Measurements from ENCODE around the gene FNDC3B. TPM values are rescaled to one million over a fixed set of nuclear protein-coding genes. Genes with fewer than 3 reads are reported as not detected.
A peak's percentile ranks its signal among the peaks of the same experiment; 100 is the strongest.

FNDC3B gene
- total and polyA plus RNA-seq, 12 donors = 9.7 to 118 (median 85.0) TPM

- Histone ChIP-seq H3K4me3 (no peak overlapping the region), H3K36me3 (peaks cover 0 to 100% (median 72%) of the 10 kb centered on the region in 9 donors), H3K9me3 (no peaks in the 10 kb centered on the region), H3K4me1 (peaks cover 0 to 3% (median 0%) of the 10 kb centered on the region in 9 donors), H3K27ac (no peak overlapping the region), H3K27me3 (no peaks in the 10 kb centered on the region)
- WGBS, 2 donors = 74 to 86% methylated on average over 3 of the region's 3 CpGs
- intact Hi-C loops (cut with DNase I) = loop anchor here in 5 of 10 donors (10.0 kb wide), 3 partner anchors 129 to 701 kb away; partner anchors contain the start of gene FNDC3B (in 1 of the 5)
- TF ChIP-seq CTCF (IDR thresholded peaks at IDR 0.05) = no peak
- no peak for DNase-seq
- ATAC-seq = no peak
Observed at GRCh38 chr3:172346161-172346560, 306.8 kb downstream of the FNDC3B start.

GRCh38 chr3:172347895-172348679 is 308.7 kb downstream of the FNDC3B start:
- H3K4me3 ChIP-seq = no peak overlapping the region
- H3K27me3 ChIP-seq = no peaks in the 10 kb centered on the region
- H3K27ac ChIP-seq = peak overlapping the region in 2 of 10 donors; percentile 6 to 26
- 85 to 94% methylated on average over 3 of the region's 3 CpGs for WGBS, 2 donors
- no peaks in the 10 kb centered on the region for H3K9me3 ChIP-seq
- TF ChIP-seq CTCF (IDR thresholded peaks at IDR 0.05) = no peak
- no peak for ATAC-seq
- H3K36me3 ChIP-seq = peaks cover 0 to 100% (median 65%) of the 10 kb centered on the region in 9 donors
- no peak for DNase-seq
- H3K4me1 ChIP-seq = peaks cover 0 to 3% (median 0%) of the 10 kb centered on the region in 9 donors
- intact Hi-C loops (cut with DNase I) = loop anchor here in 5 of 10 donors (10.0 kb wide), 3 partner anchors 127 to 703 kb away; partner anchors contain the start of gene FNDC3B (in 1 of the 5)

- WGBS, 2 donors = 90 to 91% methylated on average over 9 of the region's 9 CpGs
- H3K27ac ChIP-seq = no peak overlapping the region
- H3K27me3 ChIP-seq = no peaks in the 10 kb centered on the region
- peaks cover 0 to 21% (median 16%) of the 10 kb centered on the region in 9 donors for H3K4me1 ChIP-seq
- intact Hi-C loops (cut with DNase I) = loop anchor here in 3 of 10 donors (10.0 kb wide), 4 partner anchors 123 to 707 kb away; no protein-coding TSS in a partner anchor
- no peaks in the 10 kb centered on the region for H3K9me3 ChIP-seq
- DNase-seq (no peak), ATAC-seq (no peak)
- H3K4me3 ChIP-seq = no peak overlapping the region
- no peak for TF ChIP-seq CTCF (IDR thresholded peaks at IDR 0.05)
- peaks cover 0 to 99% (median 29%) of the 10 kb centered on the region in 9 donors for H3K36me3 ChIP-seq
Observed at GRCh38 chr3:172351895-172352466, 312.6 kb downstream of the FNDC3B start.

- TF ChIP-seq CTCF (IDR thresholded peaks at IDR 0.05) = no peak
- intact Hi-C loops (cut with DNase I) = loop anchor here in 3 of 10 donors (10.0 kb wide), 4 partner anchors 122 to 708 kb away; no protein-coding TSS in a partner anchor
- DNase-seq (no peak), ATAC-seq (no peak)
- H3K27me3 ChIP-seq = no peaks in the 10 kb centered on the region
- peaks cover 0 to 97% (median 21%) of the 10 kb centered on the region in 9 donors for H3K36me3 ChIP-seq
- peaks cover 0 to 29% (median 24%) of the 10 kb centered on the region in 9 donors for H3K4me1 ChIP-seq
- H3K27ac ChIP-seq = no peak overlapping the region
- no peaks in the 10 kb centered on the region for H3K9me3 ChIP-seq
- no peak overlapping the region for H3K4me3 ChIP-seq
- WGBS, 2 donors = 93 to 94% methylated on average over 10 of the region's 10 CpGs
Observed at GRCh38 chr3:172352786-172353185, 313.4 kb downstream of the FNDC3B start.

Measured in heart right ventricle (tissue), 16 donors.